Ishikawa (cell line): Measurements from ENCODE around the gene HOXC10.

Source experiments
- CEBPB ChIP-seq: IDR thresholded peaks from 2 replicates; pipeline ENCODE4 v1.6.1; 2012
- CREB1 ChIP-seq: IDR thresholded peaks from 2 replicates; pipeline ENCODE4 v1.6.1; 2012; ENCODE audit warnings: low read depth
- EGR1 ChIP-seq: IDR thresholded peaks from 2 replicates; pipeline ENCODE4 v1.6.1; 2012
- EP300 ChIP-seq: IDR thresholded peaks from 2 replicates; pipeline ENCODE4 v1.6.1; 2012; ENCODE audit warnings: borderline replicate concordance
- FOXM1 ChIP-seq: IDR thresholded peaks from 2 replicates; pipeline ENCODE4 v1.6.1; 2012; ENCODE audit warnings: low read depth, borderline replicate concordance
- NFIC ChIP-seq: IDR thresholded peaks from 2 replicates; pipeline ENCODE4 v1.6.1; 2012
- RAD21 ChIP-seq: IDR thresholded peaks from 2 replicates; pipeline ENCODE4 v1.6.1; 2012; ENCODE audit warnings: low read depth
- TAF1 ChIP-seq: IDR thresholded peaks from 2 replicates; pipeline ENCODE4 v1.6.1; 2012; ENCODE audit warnings: low read depth, mild to moderate bottlenecking
- TCF12 ChIP-seq: IDR thresholded peaks from 2 replicates; pipeline ENCODE4 v1.6.1; 2012; ENCODE audit warnings: low read depth
- TEAD4 ChIP-seq: IDR thresholded peaks from 2 replicates; pipeline ENCODE4 v1.6.1; 2012
- YY1 ChIP-seq: IDR thresholded peaks from 2 replicates; pipeline ENCODE4 v1.6.1; 2012; ENCODE audit warnings: low read depth
- ZBTB7A ChIP-seq: IDR thresholded peaks from 2 replicates; pipeline ENCODE4 v1.6.1; 2012; ENCODE audit warnings: low read depth
- TF ChIP-seq, protein P1 (sequence below): IDR thresholded peaks from 2 replicates; pipeline ENCODE4 v1.6.1; 2012
- TF ChIP-seq, protein P2 (sequence below): IDR thresholded peaks from 2 replicates; pipeline ENCODE4 v1.6.1; 2012
- TF ChIP-seq, protein P3 (sequence below): IDR thresholded peaks from 2 replicates; pipeline ENCODE4 v1.6.1; 2012; ENCODE audit warnings: low read depth, mild to moderate bottlenecking

The HOXC10 gene

DNA sequence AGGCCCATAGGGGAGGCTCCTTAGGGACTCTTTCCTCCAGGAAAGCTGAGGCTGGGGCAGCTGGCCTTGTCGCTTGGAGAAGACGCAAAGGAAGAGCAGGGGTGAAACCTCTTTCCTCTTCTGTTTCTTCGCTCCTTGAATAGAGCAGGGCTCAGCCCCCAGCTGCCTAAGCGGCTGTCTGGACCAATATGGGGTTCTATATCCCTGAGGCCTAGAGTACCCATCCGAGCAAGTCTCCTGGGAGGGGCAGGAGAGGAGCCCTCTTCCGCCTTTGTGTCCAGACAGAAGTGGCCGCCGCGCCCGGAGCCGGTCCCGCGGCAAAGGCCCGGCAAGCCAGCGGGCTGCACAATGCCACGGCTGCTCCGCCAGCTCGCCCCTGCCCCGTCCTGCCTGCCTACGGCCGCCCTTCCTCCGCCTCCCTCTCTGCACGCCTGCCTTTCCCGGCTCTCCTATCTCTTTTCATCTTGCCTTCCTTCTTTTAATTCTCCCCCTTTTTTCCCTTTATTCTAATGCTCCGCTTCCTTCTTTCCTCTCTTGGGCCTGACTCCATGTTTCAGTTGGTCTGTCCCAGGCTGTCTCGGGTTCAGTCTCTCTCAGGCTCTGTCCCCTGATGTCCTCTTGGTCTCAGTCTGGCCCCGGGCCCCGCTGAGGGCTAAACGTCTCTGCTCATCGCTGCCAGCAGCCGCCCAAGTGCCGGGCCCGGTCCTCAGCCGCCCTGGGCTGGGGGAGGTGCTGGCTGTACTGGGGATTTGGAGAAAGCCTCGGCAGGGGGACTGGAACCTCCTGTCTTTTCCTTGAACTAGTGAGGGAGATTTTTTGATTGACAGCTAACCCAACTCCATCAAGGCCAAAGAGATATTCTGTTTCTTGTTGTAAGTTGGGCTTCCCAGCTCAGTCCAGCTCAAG lies 12.5 kb downstream of the HOXC10 start:
- TF ChIP-seq TCF12 (no peak), TAF1 (no peak), CREB1 (no peak), RAD21 (no peak)
- TF ChIP-seq, protein P1, sequence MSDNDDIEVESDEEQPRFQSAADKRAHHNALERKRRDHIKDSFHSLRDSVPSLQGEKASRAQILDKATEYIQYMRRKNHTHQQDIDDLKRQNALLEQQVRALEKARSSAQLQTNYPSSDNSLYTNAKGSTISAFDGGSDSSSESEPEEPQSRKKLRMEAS: no peak

DNA sequence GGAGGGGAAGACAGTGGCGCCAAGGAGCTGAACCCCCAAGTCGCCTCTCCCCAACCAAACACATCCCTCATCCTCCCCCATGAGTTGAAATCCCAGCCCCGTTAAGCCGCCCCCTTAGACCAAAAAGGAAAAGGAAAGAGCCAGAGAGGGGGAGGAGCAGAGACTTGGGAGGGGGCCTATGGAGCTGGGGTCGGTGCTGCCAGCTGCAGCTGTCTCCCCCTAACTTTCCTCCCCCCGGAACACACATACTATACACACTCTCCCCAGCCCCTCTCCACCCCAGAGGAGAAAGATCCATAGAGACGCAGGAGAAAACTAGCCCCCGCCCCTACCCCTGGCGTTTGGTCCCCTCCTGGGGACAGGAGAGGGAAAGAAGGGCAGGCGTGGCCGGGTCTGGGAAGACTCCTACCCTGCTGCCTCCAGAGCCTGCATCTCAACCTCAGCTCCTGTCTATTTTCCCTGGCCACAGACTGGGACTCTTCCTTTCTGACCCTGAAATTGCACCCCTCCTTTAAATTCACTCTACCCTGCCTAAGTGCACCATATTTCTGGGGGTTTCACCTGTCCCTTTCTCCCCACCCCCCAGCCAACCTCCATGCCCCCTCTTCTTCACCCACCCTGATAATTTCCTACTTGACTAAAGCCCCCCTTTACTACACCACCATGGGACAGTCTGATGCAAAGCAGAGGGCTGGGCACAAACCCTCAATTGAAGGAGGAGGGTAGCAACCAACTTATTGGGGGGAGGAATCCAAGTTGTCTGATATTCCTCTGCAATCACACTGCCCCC lies 13.4 kb downstream of the HOXC10 start:
- TF ChIP-seq TEAD4: no peak
- TF ChIP-seq, protein P2, sequence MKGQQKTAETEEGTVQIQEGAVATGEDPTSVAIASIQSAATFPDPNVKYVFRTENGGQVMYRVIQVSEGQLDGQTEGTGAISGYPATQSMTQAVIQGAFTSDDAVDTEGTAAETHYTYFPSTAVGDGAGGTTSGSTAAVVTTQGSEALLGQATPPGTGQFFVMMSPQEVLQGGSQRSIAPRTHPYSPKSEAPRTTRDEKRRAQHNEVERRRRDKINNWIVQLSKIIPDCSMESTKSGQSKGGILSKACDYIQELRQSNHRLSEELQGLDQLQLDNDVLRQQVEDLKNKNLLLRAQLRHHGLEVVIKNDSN: no peak
- no peak for TF ChIP-seq FOXM1
- TF ChIP-seq YY1: no peak
- TF ChIP-seq TCF12: no peak

DNA sequence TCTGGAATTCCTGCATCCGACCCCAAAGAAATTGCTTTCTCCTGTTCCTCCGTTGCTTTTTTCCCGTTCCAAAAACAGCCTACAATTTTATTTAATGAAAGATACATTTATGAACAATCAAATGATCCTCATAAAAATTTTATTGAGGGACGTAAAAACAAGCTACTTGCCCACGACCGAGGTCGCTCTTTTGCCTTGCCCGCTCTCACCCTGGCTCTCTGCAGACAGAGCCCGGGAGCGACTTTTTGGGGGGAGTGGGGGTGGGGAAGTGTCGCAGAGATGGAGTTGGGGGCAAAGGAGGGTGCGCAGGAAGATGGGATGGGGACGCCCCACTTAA lies 13.9 kb downstream of the HOXC10 start:
- no peak for TF ChIP-seq EP300
- no peak for TF ChIP-seq CEBPB
- TF ChIP-seq TCF12: no peak
- TF ChIP-seq NFIC: no peak
- no peak for TF ChIP-seq CREB1
- TF ChIP-seq, protein P3, sequence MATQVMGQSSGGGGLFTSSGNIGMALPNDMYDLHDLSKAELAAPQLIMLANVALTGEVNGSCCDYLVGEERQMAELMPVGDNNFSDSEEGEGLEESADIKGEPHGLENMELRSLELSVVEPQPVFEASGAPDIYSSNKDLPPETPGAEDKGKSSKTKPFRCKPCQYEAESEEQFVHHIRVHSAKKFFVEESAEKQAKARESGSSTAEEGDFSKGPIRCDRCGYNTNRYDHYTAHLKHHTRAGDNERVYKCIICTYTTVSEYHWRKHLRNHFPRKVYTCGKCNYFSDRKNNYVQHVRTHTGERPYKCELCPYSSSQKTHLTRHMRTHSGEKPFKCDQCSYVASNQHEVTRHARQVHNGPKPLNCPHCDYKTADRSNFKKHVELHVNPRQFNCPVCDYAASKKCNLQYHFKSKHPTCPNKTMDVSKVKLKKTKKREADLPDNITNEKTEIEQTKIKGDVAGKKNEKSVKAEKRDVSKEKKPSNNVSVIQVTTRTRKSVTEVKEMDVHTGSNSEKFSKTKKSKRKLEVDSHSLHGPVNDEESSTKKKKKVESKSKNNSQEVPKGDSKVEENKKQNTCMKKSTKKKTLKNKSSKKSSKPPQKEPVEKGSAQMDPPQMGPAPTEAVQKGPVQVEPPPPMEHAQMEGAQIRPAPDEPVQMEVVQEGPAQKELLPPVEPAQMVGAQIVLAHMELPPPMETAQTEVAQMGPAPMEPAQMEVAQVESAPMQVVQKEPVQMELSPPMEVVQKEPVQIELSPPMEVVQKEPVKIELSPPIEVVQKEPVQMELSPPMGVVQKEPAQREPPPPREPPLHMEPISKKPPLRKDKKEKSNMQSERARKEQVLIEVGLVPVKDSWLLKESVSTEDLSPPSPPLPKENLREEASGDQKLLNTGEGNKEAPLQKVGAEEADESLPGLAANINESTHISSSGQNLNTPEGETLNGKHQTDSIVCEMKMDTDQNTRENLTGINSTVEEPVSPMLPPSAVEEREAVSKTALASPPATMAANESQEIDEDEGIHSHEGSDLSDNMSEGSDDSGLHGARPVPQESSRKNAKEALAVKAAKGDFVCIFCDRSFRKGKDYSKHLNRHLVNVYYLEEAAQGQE: no peak
- no peak for TF ChIP-seq TEAD4
- no peak for TF ChIP-seq ZBTB7A
- TF ChIP-seq TAF1: no peak
- no peak for TF ChIP-seq EGR1

DNA sequence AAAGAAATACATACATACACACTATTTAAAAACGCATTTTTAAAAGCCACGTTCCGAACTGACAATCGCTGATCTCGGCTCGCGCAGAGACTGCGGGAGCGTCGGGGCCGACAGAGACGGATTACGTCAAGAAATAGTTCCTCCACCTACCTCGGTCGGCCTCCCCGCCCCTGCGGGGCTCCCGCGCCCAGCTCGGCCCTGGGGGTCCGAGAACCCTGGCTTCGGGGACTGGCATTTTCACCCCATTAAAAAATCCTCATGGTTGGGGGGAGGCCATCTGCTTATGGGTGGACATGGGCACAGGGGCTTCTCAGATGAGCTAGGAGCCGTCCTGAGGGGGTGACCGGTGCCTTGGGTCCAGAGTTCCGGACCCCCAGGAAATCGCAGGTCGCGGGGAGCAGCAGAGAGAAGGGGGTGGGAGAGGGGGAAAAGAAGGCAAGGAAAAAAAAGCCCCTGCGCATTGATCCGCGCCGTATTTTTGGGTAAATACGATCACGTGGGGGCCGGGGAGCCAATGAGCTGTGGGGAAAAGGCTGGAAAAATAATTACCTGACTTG lies 14.7 kb downstream of the HOXC10 start:
- TF ChIP-seq, protein P1: no peak
- TF ChIP-seq, protein P2: peak; percentile 95
- TF ChIP-seq FOXM1 (no peak), TAF1 (no peak), RAD21 (no peak), ZBTB7A (no peak), EP300 (no peak), TEAD4 (no peak), CREB1 (no peak), TCF12 (0 out of 2 replicates have a peak, but pooled peaks have one; percentile 5)
- TF ChIP-seq, protein P3: no peak

DNA sequence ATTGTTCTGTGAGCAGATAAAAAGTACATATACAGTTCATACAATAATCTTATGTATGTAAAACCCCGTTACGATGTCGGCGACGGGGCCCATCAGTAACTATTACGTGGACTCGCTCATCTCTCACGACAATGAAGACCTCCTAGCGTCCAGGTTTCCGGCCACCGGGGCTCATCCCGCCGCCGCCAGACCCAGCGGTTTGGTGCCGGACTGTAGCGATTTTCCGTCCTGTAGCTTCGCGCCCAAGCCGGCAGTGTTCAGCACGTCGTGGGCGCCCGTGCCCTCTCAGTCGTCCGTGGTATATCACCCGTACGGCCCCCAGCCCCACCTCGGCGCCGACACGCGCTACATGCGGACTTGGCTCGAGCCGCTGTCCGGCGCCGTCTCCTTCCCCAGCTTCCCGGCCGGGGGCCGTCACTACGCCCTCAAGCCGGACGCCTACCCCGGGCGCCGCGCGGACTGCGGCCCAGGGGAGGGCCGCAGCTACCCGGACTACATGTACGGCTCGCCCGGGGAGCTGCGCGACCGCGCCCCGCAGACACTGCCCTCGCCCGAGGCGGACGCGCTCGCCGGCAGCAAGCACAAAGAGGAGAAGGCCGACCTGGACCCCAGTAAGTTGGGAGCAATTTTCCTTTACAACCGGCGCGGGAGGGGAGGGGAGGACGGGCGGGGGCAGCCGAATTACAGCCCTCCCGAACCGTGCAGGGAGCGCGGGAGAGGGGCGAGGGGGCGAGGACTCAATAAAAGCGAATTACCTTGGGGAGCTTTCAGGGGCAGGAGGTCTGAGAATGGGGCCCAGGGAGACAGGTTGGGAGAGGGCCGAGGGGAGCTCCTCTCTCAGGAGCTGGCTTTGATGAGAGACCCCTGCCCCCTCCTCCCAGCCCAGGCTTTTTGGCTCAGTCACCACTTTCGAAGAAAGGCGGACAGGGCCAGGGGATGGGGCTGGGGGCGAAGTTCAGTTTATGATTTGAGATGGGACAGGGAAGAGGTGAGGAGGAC lies 15.5 kb downstream of the HOXC10 start, which contains the start of gene HOXC9:
Gene HOXC9 (plus strand): TSS at position 46 of the 999 bp plus-strand sequence. CDS start 28 bp downstream, at position 74.
- TF ChIP-seq TAF1 (peak; percentile 21; the same call in 1 of the 2 replicates), RAD21 (no peak), CREB1 (no peak), ZBTB7A (no peak), EP300 (no peak), FOXM1 (no peak), TEAD4 (no peak), TCF12 (0 out of 2 replicates have a peak, but pooled peaks have one; percentile 8), CEBPB (no peak), NFIC (no peak), YY1 (0 out of 2 replicates have a peak, but pooled peaks have one; percentile 15), EGR1 (no peak)
- TF ChIP-seq, protein P3: no peak
- TF ChIP-seq, protein P2: no peak
- TF ChIP-seq, protein P1: peak; percentile 74
